BE2C (cell line): ENCODE results near the gene TAGLN2.

ENCODE experiments used
- DNase-seq: peaks from one replicate; pipeline ENCODE4 v3.0.0-alpha.2; 2020
- H3K27me3 ChIP-seq: fragments of 250-450 bp; sonication (Bioruptor Pico); 2 replicates; pipeline ENCODE4 v1.5.1; 2020; ENCODE audit warnings: mild to moderate bottlenecking
- H3K36me3 ChIP-seq: fragments of 250-450 bp; sonication (Bioruptor Pico); 2 replicates; pipeline ENCODE4 v1.5.1; 2020; ENCODE audit warnings: mild to moderate bottlenecking
- H3K4me1 ChIP-seq: fragments of 250-450 bp; sonication (Bioruptor Pico); 2 replicates; pipeline ENCODE4 v1.5.1; 2020
- H3K4me3 ChIP-seq: 2 replicates; pipeline ENCODE4 v1.5.1; 2011; ENCODE audit warnings: low read depth, low read length
- H3K9me3 ChIP-seq: fragments of 250-450 bp; sonication (Bioruptor Pico); 2 replicates; pipeline ENCODE4 v1.5.1; 2020
- CTCF ChIP-seq: IDR thresholded peaks from 2 replicates; pipeline ENCODE4 v1.5.1; 2012; ENCODE audit warnings: mild to moderate bottlenecking, low read depth, low read length

The TAGLN2 gene

GRCh38 chr1:159952932-159953331, 27.6 kb upstream of the TAGLN2 start:
- no peak overlapping the region for H3K4me3 ChIP-seq
- no peaks in the 10 kb centered on the region for H3K27me3 ChIP-seq
- no peaks in the 10 kb centered on the region for H3K36me3 ChIP-seq
- no peaks in the 10 kb centered on the region for H3K4me1 ChIP-seq
- TF ChIP-seq CTCF = no peak
- DNase-seq = no peak
- H3K9me3 ChIP-seq = no peaks in the 10 kb centered on the region

GRCh38 chr1:159951551-159951950, 26.2 kb upstream of the TAGLN2 start:
- Histone ChIP-seq H3K4me3 (no peak overlapping the region), H3K36me3 (no peaks in the 10 kb centered on the region), H3K9me3 (no peaks in the 10 kb centered on the region), H3K27me3 (no peaks in the 10 kb centered on the region), H3K4me1 (no peaks in the 10 kb centered on the region)
- DNase-seq = no peak
- no peak for TF ChIP-seq CTCF

GRCh38 chr1:159951016-159951415, 25.7 kb upstream of the TAGLN2 start:
- no peak for DNase-seq
- Histone ChIP-seq H3K4me1 (peaks cover 2% of the 10 kb centered on the region; the same call in 1 of the 2 replicates), H3K27me3 (no peaks in the 10 kb centered on the region), H3K4me3 (no peak overlapping the region), H3K36me3 (no peaks in the 10 kb centered on the region), H3K9me3 (no peaks in the 10 kb centered on the region)
- TF ChIP-seq CTCF = no peak

GRCh38 chr1:159949981-159950381, 24.7 kb upstream of the TAGLN2 start:
- no peak for DNase-seq
- H3K36me3 ChIP-seq = no peaks in the 10 kb centered on the region
- TF ChIP-seq CTCF = no peak
- H3K4me3 ChIP-seq = no peak overlapping the region
- peaks cover 2% of the 10 kb centered on the region; the same call in 1 of the 2 replicates for H3K4me1 ChIP-seq
- no peaks in the 10 kb centered on the region for H3K27me3 ChIP-seq
- H3K9me3 ChIP-seq = no peaks in the 10 kb centered on the region

GRCh38 chr1:159949123-159949522, 23.8 kb upstream of the TAGLN2 start:
- DNase-seq = no peak
- peaks cover 2% of the 10 kb centered on the region; the same call in 1 of the 2 replicates for H3K4me1 ChIP-seq
- H3K9me3 ChIP-seq = no peaks in the 10 kb centered on the region
- H3K27me3 ChIP-seq = no peaks in the 10 kb centered on the region
- no peak for TF ChIP-seq CTCF
- H3K4me3 ChIP-seq = no peak overlapping the region
- H3K36me3 ChIP-seq = no peaks in the 10 kb centered on the region

- Histone ChIP-seq H3K27me3 (no peaks in the 10 kb centered on the region), H3K9me3 (no peaks in the 10 kb centered on the region), H3K36me3 (no peaks in the 10 kb centered on the region), H3K4me3 (no peak overlapping the region), H3K4me1 (peaks cover 2% of the 10 kb centered on the region; the same call in 1 of the 2 replicates)
- TF ChIP-seq CTCF = no peak
- no peak for DNase-seq
Measured at GRCh38 chr1:159947942-159948341, 22.6 kb upstream of the TAGLN2 start.
